ENCODE measurements around the gene CACNA1B.
"Not testable (repeated sequence)": the region's sequence is repeated elsewhere in the genome, so short reads cannot be mapped to it uniquely, and the experiment has no call there.

GRCh38 chr9:138126090-138126857 lies 248.7 kb downstream of the CACNA1B start:
- TF ChIP-seq CTCF, POLR2AphosphoS5, POLR2A, EP300 (IDR thresholded peaks at IDR 0.05): not testable (repeated sequence)

Data from sigmoid colon (tissue), 4 donors.